Measurements from ENCODE around the gene MAST3.

DNA sequence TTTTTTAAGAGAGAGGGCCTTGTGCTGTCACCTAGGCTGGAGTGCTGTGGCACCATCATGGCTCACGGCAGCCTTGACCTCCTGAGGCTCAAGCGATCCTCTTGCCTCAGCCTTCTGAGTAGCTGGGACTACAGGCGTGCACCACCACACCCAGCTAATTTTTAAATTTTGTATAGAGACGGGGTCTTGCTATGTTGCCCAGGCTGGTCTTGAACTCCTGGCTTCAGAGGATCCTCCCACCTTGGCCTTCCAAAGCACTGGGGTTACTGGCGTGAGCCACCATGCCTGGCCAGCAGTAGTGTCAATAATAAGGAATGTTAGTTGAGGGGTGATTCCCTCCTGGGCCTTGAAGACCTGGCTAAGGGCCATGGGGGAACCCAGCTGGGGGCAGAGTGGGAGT is 23.6 kb downstream of the MAST3 start:
- TF ChIP-seq ZBTB7A (CRISPR knock-in tag; IDR thresholded peaks at IDR 0.05) (no peak), POLR2AphosphoS5 (IDR thresholded peaks at IDR 0.05; ENCODE audit: low read depth, low read length) (no peak), ZNF180 (CRISPR knock-in tag; IDR thresholded peaks at IDR 0.05; ENCODE audit: borderline replicate concordance, low read depth) (no peak), CHD2 (IDR thresholded peaks at IDR 0.05; ENCODE audit: low read depth, low read length) (no peak), JUN (CRISPR knock-in tag; IDR thresholded peaks at IDR 0.05) (no peak), MXD4 (CRISPR knock-in tag; IDR thresholded peaks at IDR 0.05) (no peak), ZNF772 (CRISPR knock-in tag; IDR thresholded peaks at IDR 0.05) (no peak), ZNF354B (CRISPR knock-in tag; IDR thresholded peaks at IDR 0.05) (no peak), MAFG (CRISPR knock-in tag; IDR thresholded peaks at IDR 0.05) (no peak)
- TF ChIP-seq, protein P1, sequence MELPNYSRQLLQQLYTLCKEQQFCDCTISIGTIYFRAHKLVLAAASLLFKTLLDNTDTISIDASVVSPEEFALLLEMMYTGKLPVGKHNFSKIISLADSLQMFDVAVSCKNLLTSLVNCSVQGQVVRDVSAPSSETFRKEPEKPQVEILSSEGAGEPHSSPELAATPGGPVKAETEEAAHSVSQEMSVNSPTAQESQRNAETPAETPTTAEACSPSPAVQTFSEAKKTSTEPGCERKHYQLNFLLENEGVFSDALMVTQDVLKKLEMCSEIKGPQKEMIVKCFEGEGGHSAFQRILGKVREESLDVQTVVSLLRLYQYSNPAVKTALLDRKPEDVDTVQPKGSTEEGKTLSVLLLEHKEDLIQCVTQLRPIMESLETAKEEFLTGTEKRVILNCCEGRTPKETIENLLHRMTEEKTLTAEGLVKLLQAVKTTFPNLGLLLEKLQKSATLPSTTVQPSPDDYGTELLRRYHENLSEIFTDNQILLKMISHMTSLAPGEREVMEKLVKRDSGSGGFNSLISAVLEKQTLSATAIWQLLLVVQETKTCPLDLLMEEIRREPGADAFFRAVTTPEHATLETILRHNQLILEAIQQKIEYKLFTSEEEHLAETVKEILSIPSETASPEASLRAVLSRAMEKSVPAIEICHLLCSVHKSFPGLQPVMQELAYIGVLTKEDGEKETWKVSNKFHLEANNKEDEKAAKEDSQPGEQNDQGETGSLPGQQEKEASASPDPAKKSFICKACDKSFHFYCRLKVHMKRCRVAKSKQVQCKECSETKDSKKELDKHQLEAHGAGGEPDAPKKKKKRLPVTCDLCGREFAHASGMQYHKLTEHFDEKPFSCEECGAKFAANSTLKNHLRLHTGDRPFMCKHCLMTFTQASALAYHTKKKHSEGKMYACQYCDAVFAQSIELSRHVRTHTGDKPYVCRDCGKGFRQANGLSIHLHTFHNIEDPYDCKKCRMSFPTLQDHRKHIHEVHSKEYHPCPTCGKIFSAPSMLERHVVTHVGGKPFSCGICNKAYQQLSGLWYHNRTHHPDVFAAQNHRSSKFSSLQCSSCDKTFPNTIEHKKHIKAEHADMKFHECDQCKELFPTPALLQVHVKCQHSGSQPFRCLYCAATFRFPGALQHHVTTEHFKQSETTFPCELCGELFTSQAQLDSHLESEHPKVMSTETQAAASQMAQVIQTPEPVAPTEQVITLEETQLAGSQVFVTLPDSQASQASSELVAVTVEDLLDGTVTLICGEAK (IDR thresholded peaks at IDR 0.05) = no peak
- TF ChIP-seq, protein P1 (CRISPR knock-in tag; IDR thresholded peaks at IDR 0.05) = no peak
- TF ChIP-seq, protein P2, sequence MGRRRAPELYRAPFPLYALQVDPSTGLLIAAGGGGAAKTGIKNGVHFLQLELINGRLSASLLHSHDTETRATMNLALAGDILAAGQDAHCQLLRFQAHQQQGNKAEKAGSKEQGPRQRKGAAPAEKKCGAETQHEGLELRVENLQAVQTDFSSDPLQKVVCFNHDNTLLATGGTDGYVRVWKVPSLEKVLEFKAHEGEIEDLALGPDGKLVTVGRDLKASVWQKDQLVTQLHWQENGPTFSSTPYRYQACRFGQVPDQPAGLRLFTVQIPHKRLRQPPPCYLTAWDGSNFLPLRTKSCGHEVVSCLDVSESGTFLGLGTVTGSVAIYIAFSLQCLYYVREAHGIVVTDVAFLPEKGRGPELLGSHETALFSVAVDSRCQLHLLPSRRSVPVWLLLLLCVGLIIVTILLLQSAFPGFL (CRISPR knock-in tag; IDR thresholded peaks at IDR 0.05) = no peak

All from HepG2 (cell line).